SK-N-SH treated with all-trans-retinoic acid at 6 μM for 48 hours (cell line): ENCODE results near the gene R3HDM4.
"Not testable (repeated sequence)": the region's sequence is repeated elsewhere in the genome, so short reads cannot be mapped to it uniquely, and the experiment has no call there.

Experiments used
- ARNTL ChIP-seq: fragments of 450-650 bp; formaldehyde crosslinking; IDR thresholded peaks from 2 replicates; pipeline ENCODE4 v1.5.0; 2020; ENCODE audit warnings: low read depth, mild to moderate bottlenecking, moderate library complexity, borderline replicate concordance
- CSRNP3 ChIP-seq: fragments of 250-450 bp; sonication (Bioruptor Pico); IDR thresholded peaks from 2 replicates; pipeline ENCODE4 v1.5.1; 2021; ENCODE audit warnings: mild to moderate bottlenecking, moderate library complexity
- GLIS3 ChIP-seq: fragments of 250-450 bp; sonication (Bioruptor Pico); IDR thresholded peaks from 2 replicates; pipeline ENCODE4 v1.5.0; 2020; ENCODE audit warnings: mild to moderate bottlenecking, moderate library complexity
- ISL1 ChIP-seq: fragments of 250-450 bp; sonication (Bioruptor Pico); IDR thresholded peaks from 2 replicates; pipeline ENCODE4 v2.1.2; 2022; ENCODE audit warnings: mild to moderate bottlenecking, moderate library complexity
- OSR1 ChIP-seq: fragments of 250-450 bp; sonication (Bioruptor Pico); IDR thresholded peaks from 2 replicates; pipeline ENCODE4 v1.8.0; 2022; ENCODE audit warnings: moderate library complexity, mild to moderate bottlenecking, inconsistent platforms
- POU6F1 ChIP-seq: fragments of 250-450 bp; sonication (Bioruptor Pico); IDR thresholded peaks from 2 replicates; pipeline ENCODE4 v1.8.0; 2021; ENCODE audit warnings: low read depth, mild to moderate bottlenecking, moderate library complexity, borderline replicate concordance
- TCF4 ChIP-seq: fragments of 250-450 bp; sonication (Bioruptor Pico); IDR thresholded peaks from 2 replicates; pipeline ENCODE4 v1.8.0; 2021; ENCODE audit warnings: mild to moderate bottlenecking, moderate library complexity, borderline replicate concordance
- TSHZ2 ChIP-seq: fragments of 250-450 bp; sonication (Bioruptor Pico); IDR thresholded peaks from 2 replicates; pipeline ENCODE4 v1.5.0; 2020; ENCODE audit warnings: mild to moderate bottlenecking, moderate library complexity
- ZC3H10 ChIP-seq: fragments of 250-450 bp; sonication (Bioruptor Pico); IDR thresholded peaks from 2 replicates; pipeline ENCODE4 v1.5.1; 2021; ENCODE audit warnings: mild to moderate bottlenecking, moderate library complexity
- ZFP3 ChIP-seq: fragments of 250-450 bp; sonication (Bioruptor Pico); IDR thresholded peaks from 2 replicates; pipeline ENCODE4 v1.5.0; 2020; ENCODE audit warnings: mild to moderate bottlenecking, moderate library complexity

DNA sequence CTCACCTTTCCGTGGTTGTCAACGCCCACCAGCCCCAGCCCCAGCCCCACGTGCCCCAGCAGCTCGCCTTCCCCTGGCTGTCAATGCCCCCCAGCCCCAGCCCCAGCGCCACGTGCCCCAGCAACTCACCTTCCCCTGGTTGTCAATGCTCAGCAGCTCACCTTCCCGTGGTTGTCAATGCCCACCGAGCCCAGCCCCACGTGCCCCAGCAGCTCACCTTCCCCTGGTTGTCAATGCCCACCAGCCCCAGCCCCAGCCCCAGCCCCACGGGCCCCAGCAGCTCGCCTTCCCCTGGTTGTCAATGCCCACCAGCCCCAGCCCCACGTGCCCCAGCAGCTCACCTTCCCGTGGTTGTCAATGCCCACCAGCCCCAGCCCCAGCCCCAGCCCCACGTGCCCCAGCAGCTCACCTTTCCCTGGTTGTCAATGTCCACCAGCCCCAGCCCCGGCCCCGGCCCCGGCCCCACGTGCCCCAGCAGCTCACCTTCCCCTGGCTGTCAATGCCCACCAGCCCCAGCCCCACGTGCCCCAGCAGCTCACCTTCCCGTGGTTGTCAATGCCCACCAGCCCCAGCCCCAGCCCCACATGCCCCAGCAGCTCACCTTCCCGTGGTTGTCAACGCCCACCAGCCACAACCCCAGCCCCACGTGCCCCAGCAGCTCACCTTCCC, 34.9 kb downstream of the R3HDM4 start:
- not testable (repeated sequence) for TF ChIP-seq POU6F1; ZFP3 (CRISPR knock-in tag); TCF4; OSR1 (CRISPR knock-in tag); ARNTL (CRISPR knock-in tag); TSHZ2 (CRISPR knock-in tag); GLIS3 (CRISPR knock-in tag); CSRNP3 (CRISPR knock-in tag); ISL1 (CRISPR knock-in tag); ZC3H10 (CRISPR knock-in tag)
